OCI-LY7 (cell line): ENCODE data around the gene GEMIN5. TPM values are rescaled to one million over a fixed set of nuclear protein-coding genes. Genes with fewer than 3 reads are reported as not detected.

Source experiments
- BruUV-seq: library from RNA; stranded (reverse); fragments of 400-500 nt; replicated peaks from 2 replicates; lab custom pipeline; 2021; lab: Mats Ljungman, UMichigan
- CTCF ChIA-PET: fragments of 300-600 bp; sonication (Branson Sonifier 250); formaldehyde crosslinking; loops from one replicate; lab custom pipeline; 2022; ENCODE audit warnings: antibody characterized with exemption; ENCODE audit not compliant: unreplicated experiment; lab: Charles Lee
- POLR2A ChIA-PET: fragments of 300-600 bp; sonication (Branson Sonifier 250); formaldehyde crosslinking; loops from one replicate; lab custom pipeline; 2022; ENCODE audit warnings: antibody characterized with exemption; lab: Charles Lee
- DNase-seq: peaks from one replicate; pipeline ENCODE4 v3.0.0-alpha.2; 2015; ENCODE audit warnings: low spot score
- H2AFZ ChIP-seq: fragments of 200-600 bp; sonication (generic), shearing (Covaris generic); 2 replicates; pipeline ENCODE4 v1.6.1; 2014; ENCODE audit warnings: mild to moderate bottlenecking, antibody characterized with exemption, low read length, moderate library complexity
- H3K27ac ChIP-seq: fragments of 200-600 bp; sonication (generic); 2 replicates; pipeline ENCODE4 v1.5.1; 2014; ENCODE audit warnings: mixed run types, low read depth, mild to moderate bottlenecking, moderate library complexity, low read length, inconsistent platforms; ENCODE audit not compliant: poor library complexity, severe bottlenecking
- H3K36me3 ChIP-seq: fragments of 200-600 bp; sonication (generic); 2 replicates; pipeline ENCODE4 v1.6.1; 2014; ENCODE audit warnings: mild to moderate bottlenecking, antibody characterized with exemption, low read length, moderate library complexity, mixed read lengths; ENCODE audit not compliant: insufficient read depth
- H3K4me1 ChIP-seq: fragments of 200-600 bp; sonication (generic); 2 replicates; pipeline ENCODE4 v1.5.1; 2014; ENCODE audit warnings: mild to moderate bottlenecking, low read length; ENCODE audit not compliant: insufficient read depth, poor library complexity, severe bottlenecking
- H3K4me2 ChIP-seq: fragments of 200-600 bp; sonication (generic); 2 replicates; pipeline ENCODE4 v1.6.1; 2014; ENCODE audit warnings: mild to moderate bottlenecking, low read length
- H3K4me3 ChIP-seq: fragments of 200-600 bp; sonication (generic); 2 replicates; pipeline ENCODE4 v1.5.1; 2014; ENCODE audit warnings: mild to moderate bottlenecking, low read depth, low read length; ENCODE audit not compliant: poor library complexity, severe bottlenecking
- H3K79me2 ChIP-seq: fragments of 200-600 bp; sonication (generic); 2 replicates; pipeline ENCODE4 v1.6.1; 2016; ENCODE audit warnings: low read depth, mild to moderate bottlenecking, low read length, moderate library complexity, mixed read lengths; ENCODE audit not compliant: insufficient read depth
- H3K9me2 ChIP-seq: fragments of 200-600 bp; sonication (generic); 2 replicates; pipeline ENCODE4 v1.6.1; 2016; ENCODE audit warnings: mild to moderate bottlenecking, low read length, mixed read lengths; ENCODE audit not compliant: insufficient read depth
- H3K9me3 ChIP-seq: fragments of 200-600 bp; sonication (generic); 2 replicates; pipeline ENCODE4 v1.6.1; 2014; ENCODE audit warnings: mild to moderate bottlenecking, mixed run types, low read length, mixed read lengths
- H4K20me1 ChIP-seq: fragments of 200-600 bp; sonication (generic); 2 replicates; pipeline ENCODE4 v1.6.1; 2014; ENCODE audit warnings: mild to moderate bottlenecking, antibody characterized with exemption, low read length, moderate library complexity, mixed read lengths; ENCODE audit not compliant: insufficient read depth
- EZH2phosphoT487 ChIP-seq: fragments of 200-600 bp; sonication (generic); IDR thresholded peaks from 2 replicates; pipeline ENCODE4 v1.6.1; 2018; ENCODE audit warnings: low read depth, borderline replicate concordance, mild to moderate bottlenecking, mixed run types, antibody characterized with exemption, low read length, moderate library complexity, mixed read lengths
- intact Hi-C: fragments of 100-400 bp; cut with micrococcal nuclease; formaldehyde crosslinking; loops from one replicate; pipeline ENCODE4 v1.10.0; 2022; ENCODE audit not compliant: unreplicated experiment
- total RNA-seq, 2 experiments: library from RNA; depleted of rRNA in 1 of 2; stranded (reverse); fragments of >200 nt in 1 of 2; shearing (Covaris generic) in 1 of 2; gene quantifications; 2 replicates each; pipeline ENCODE4 v1.2.3, GENCODE V29; 2014 to 2022
- TF ChIP-seq, protein P1 (sequence below): fragments of 200-600 bp; sonication (generic); conservative IDR thresholded peaks from 2 replicates; pipeline ENCODE4 v1.5.1; 2014; ENCODE audit warnings: mild to moderate bottlenecking, antibody characterized with exemption, low read length, moderate library complexity, mixed read lengths

Gene GEMIN5
- total RNA-seq, 2 experiments from 2014 or later, result 17.9 to 25.6 TPM

DNA sequence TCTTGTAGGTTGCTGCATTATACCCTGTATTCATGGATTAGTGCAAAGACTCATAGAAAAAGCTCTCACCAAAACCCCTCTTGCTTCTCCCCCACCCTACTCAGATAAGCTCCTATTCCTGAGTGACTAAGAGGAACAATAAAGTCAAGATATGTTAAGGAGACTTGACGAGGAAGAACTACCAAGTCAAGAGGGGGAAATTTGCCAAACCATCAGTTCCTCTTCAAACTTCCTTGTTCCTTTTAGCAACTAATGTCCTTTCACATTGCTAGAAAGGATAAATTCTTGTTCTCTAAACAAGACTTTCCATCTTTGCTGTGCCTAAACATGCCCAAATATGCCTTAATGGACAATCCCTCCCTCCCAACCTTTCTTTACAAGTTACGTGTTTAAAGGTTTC, 52.6 kb downstream of the GEMIN5 start:
- H3K4me2 ChIP-seq, result no peak overlapping the region
- TF ChIP-seq, protein P1, sequence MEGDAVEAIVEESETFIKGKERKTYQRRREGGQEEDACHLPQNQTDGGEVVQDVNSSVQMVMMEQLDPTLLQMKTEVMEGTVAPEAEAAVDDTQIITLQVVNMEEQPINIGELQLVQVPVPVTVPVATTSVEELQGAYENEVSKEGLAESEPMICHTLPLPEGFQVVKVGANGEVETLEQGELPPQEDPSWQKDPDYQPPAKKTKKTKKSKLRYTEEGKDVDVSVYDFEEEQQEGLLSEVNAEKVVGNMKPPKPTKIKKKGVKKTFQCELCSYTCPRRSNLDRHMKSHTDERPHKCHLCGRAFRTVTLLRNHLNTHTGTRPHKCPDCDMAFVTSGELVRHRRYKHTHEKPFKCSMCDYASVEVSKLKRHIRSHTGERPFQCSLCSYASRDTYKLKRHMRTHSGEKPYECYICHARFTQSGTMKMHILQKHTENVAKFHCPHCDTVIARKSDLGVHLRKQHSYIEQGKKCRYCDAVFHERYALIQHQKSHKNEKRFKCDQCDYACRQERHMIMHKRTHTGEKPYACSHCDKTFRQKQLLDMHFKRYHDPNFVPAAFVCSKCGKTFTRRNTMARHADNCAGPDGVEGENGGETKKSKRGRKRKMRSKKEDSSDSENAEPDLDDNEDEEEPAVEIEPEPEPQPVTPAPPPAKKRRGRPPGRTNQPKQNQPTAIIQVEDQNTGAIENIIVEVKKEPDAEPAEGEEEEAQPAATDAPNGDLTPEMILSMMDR, result no peak
- no peak for TF ChIP-seq EZH2phosphoT487
- H4K20me1 ChIP-seq, result no peaks in the 10 kb centered on the region
- ChIA-PET POLR2A (interaction anchor here (1.3 kb wide), 1 partner anchor 32 kb away, joined by 3 read pairs; no protein-coding TSS in a partner anchor), CTCF (no interaction called here)
- no peak overlapping the region for H3K4me3 ChIP-seq
- intact Hi-C loops, result no loop called here
- peaks cover 21% of the 10 kb centered on the region for H3K9me3 ChIP-seq
- no peaks in the 10 kb centered on the region for H3K9me2 ChIP-seq
- no peak overlapping the region for H3K27ac ChIP-seq
- H3K79me2 ChIP-seq, result no peaks in the 10 kb centered on the region
- H2AFZ ChIP-seq, result no peak overlapping the region
- no peaks in the 10 kb centered on the region for H3K4me1 ChIP-seq
- DNase-seq, result no peak
- BruUV-seq, result no TSS peak
- H3K36me3 ChIP-seq, result peaks cover 92% of the 10 kb centered on the region

GRCh38 chr5:154884424-154884823, 53.6 kb downstream of the GEMIN5 start:
- Histone ChIP-seq H3K4me2 (no peak overlapping the region), H2AFZ (no peak overlapping the region), H3K36me3 (peaks cover 92% of the 10 kb centered on the region), H3K79me2 (no peaks in the 10 kb centered on the region), H3K27ac (no peak overlapping the region), H4K20me1 (no peaks in the 10 kb centered on the region), H3K4me3 (no peak overlapping the region), H3K4me1 (no peaks in the 10 kb centered on the region), H3K9me3 (peaks cover 21% of the 10 kb centered on the region), H3K9me2 (no peaks in the 10 kb centered on the region)
- CTCF ChIA-PET, result interaction anchor here (0.6 kb wide), 1 partner anchor 16 kb away, joined by 3 read pairs; no protein-coding TSS in a partner anchor
- TF ChIP-seq, protein P1, result no peak
- no peak for TF ChIP-seq EZH2phosphoT487
- POLR2A ChIA-PET, result no interaction called here
- intact Hi-C loops, result no loop called here
- no peak for DNase-seq
- no TSS peak for BruUV-seq

- Histone ChIP-seq H3K4me2 (no peak overlapping the region), H3K36me3 (peaks cover 92% of the 10 kb centered on the region), H2AFZ (no peak overlapping the region), H3K4me1 (no peaks in the 10 kb centered on the region), H3K9me2 (no peaks in the 10 kb centered on the region), H4K20me1 (no peaks in the 10 kb centered on the region), H3K9me3 (peaks cover 29% of the 10 kb centered on the region), H3K27ac (no peak overlapping the region), H3K79me2 (no peaks in the 10 kb centered on the region), H3K4me3 (no peak overlapping the region)
- POLR2A ChIA-PET, result interaction anchor here (0.6 to 0.7 kb wide), 2 partner anchors 19 to 647 kb away, joined by 3 read pairs; no protein-coding TSS in a partner anchor
- intact Hi-C loops, result no loop called here
- TF ChIP-seq EZH2phosphoT487, result no peak
- TF ChIP-seq, protein P1, result no peak
- BruUV-seq, result no TSS peak
- CTCF ChIA-PET, result no interaction called here
- no peak for DNase-seq
Measured at GRCh38 chr5:154881986-154882385, 56.0 kb downstream of the GEMIN5 start.
